Measurements from ENCODE around the gene XPA.

GRCh38 chr9:97625620-97626019, 71.5 kb downstream of the XPA start:
- TF ChIP-seq CTCF (IDR thresholded peaks at IDR 0.05) (no peak), POLR2A (IDR thresholded peaks at IDR 0.05) (no peak)
